H1 (cell line): ENCODE results near the gene PHC1. TPM values are rescaled to one million over a fixed set of nuclear protein-coding genes. Genes with fewer than 3 reads are reported as not detected.

ENCODE experiments used
- CTCF ChIA-PET: fragments of 300-600 bp; sonication (Branson Sonifier 250); formaldehyde crosslinking; loops from one replicate; lab custom pipeline; 2021; ENCODE audit not compliant: partially characterized antibody; lab: Charles Lee
- POLR2A ChIA-PET: fragments of 300-600 bp; sonication (Branson Sonifier 250); formaldehyde crosslinking; loops from one replicate; lab custom pipeline; 2021; ENCODE audit warnings: inconsistent platforms; ENCODE audit not compliant: partially characterized antibody; lab: Charles Lee
- DNase-seq, 2 experiments: peaks; one replicate each; pipeline versions ENCODE4 v3.0.0 to v3.0.0-alpha.2; 2010 to 2022; ENCODE audit warnings: low spot score in 2 of 2, low read depth in 1 of 2, mixed read lengths in 1 of 2
- FAIRE-seq: peaks from 2 replicates; lab custom pipeline; 2011; peaks lifted over from hg19 to GRCh38; lab: Jason Lieb, UNC
- H2AFZ ChIP-seq: 2 replicates; pipeline ENCODE4 v1.8.1; 2012; ENCODE audit warnings: low read length, inconsistent platforms
- H2AK5ac ChIP-seq: 2 replicates; pipeline ENCODE4 v1.6.1; 2013; ENCODE audit warnings: low read depth, low read length
- H2BK120ac ChIP-seq: replicated peaks from 2 replicates; pipeline ENCODE3; 2013; ENCODE audit warnings: low read depth, low read length, inconsistent platforms
- H2BK12ac ChIP-seq: 2 replicates; pipeline ENCODE4 v1.6.1; 2013; ENCODE audit warnings: low read depth, low read length
- H2BK15ac ChIP-seq: 2 replicates; pipeline ENCODE4 v1.6.1; 2013; ENCODE audit warnings: low read length
- H2BK20ac ChIP-seq: 2 replicates; pipeline ENCODE4 v1.6.1; 2013; ENCODE audit warnings: low read length
- H2BK5ac ChIP-seq: 2 replicates; pipeline ENCODE4 v1.6.1; 2013; ENCODE audit warnings: low read depth, low read length
- H3K14ac ChIP-seq: 2 replicates; pipeline ENCODE4 v1.6.1; 2013; ENCODE audit warnings: inconsistent platforms; ENCODE audit not compliant: insufficient read length
- H3K18ac ChIP-seq: 2 replicates; pipeline ENCODE4 v1.6.1; 2013; ENCODE audit warnings: low read length; ENCODE audit errors: extremely low read depth
- H3K23ac ChIP-seq: 2 replicates; pipeline ENCODE4 v1.6.1; 2013; ENCODE audit warnings: inconsistent platforms; ENCODE audit not compliant: insufficient read length
- H3K23me2 ChIP-seq: 2 replicates; pipeline ENCODE4 v1.6.1; 2013; ENCODE audit warnings: low read depth, low read length
- H3K27ac ChIP-seq: 2 replicates; pipeline ENCODE4 v1.6.1; 2011; ENCODE audit warnings: low read depth, low read length, inconsistent platforms
- H3K27me3 ChIP-seq, 4 experiments: replicated peaks in 1 of 4; 1 replicate in 1 of 4; 2 replicates in 3 of 4; pipeline versions ENCODE4 v1.6.1 to v1.8.1; 2011 to 2013; ENCODE audit warnings: low read length in 3 of 4, mild to moderate bottlenecking in 3 of 4, inconsistent platforms in 2 of 4, mixed read lengths in 2 of 4, moderate library complexity in 1 of 4; ENCODE audit not compliant: control insufficient read depth in 3 of 4, insufficient read depth in 3 of 4; ENCODE audit errors: extremely low read depth in 1 of 4
- H3K36me3 ChIP-seq, 4 experiments: 2 replicates each; pipeline versions ENCODE4 v1.6.1 to v1.8.1; 2011 to 2013; ENCODE audit warnings: mild to moderate bottlenecking in 4 of 4, low read length in 3 of 4, moderate library complexity in 2 of 4, control low read depth in 1 of 4, inconsistent platforms in 1 of 4; ENCODE audit not compliant: insufficient read depth in 4 of 4, control insufficient read depth in 2 of 4
- H3K4ac ChIP-seq: replicated peaks from 2 replicates; pipeline ENCODE3; 2013; ENCODE audit warnings: low read length, low read depth, mixed read lengths, inconsistent platforms; ENCODE audit not compliant: insufficient read length
- H3K4me1 ChIP-seq, 4 experiments: replicated peaks in 1 of 4; 1 replicate in 1 of 4; 2 replicates in 3 of 4; pipeline versions ENCODE4 v1.6.1 to v1.8.1; 2011 to 2013; ENCODE audit warnings: low read length in 3 of 4, inconsistent platforms in 2 of 4, mixed read lengths in 1 of 4; ENCODE audit not compliant: insufficient read depth in 4 of 4, control insufficient read depth in 3 of 4
- H3K4me2 ChIP-seq, 2 experiments: 2 replicates each; pipeline versions ENCODE4 v1.6.1 to v1.8.1; 2011 to 2013; ENCODE audit warnings: low read depth in 2 of 2, low read length in 2 of 2, control low read depth in 1 of 2, inconsistent platforms in 1 of 2, mild to moderate bottlenecking in 1 of 2; ENCODE audit not compliant: insufficient read depth in 1 of 2
- H3K4me3 ChIP-seq, 4 experiments: fragments of 200-600, 300-600 bp in 1 of 4; sonication (generic), shearing (Covaris generic), sonication (Bioruptor Twin) in 1 of 4; 2 replicates each; pipeline versions ENCODE4 v1.5.1 to v1.8.1; 2011 to 2016; ENCODE audit warnings: low read length in 4 of 4, low read depth in 3 of 4, control low read depth in 2 of 4, inconsistent platforms in 2 of 4, mild to moderate bottlenecking in 2 of 4, mixed read lengths in 1 of 4, moderate library complexity in 1 of 4; ENCODE audit not compliant: insufficient read depth in 2 of 4; ENCODE audit errors: extremely low read depth in 1 of 4
- H3K56ac ChIP-seq: replicated peaks from 2 replicates; pipeline ENCODE3; 2013; ENCODE audit warnings: low read depth, mild to moderate bottlenecking, mixed read lengths, low read length, inconsistent platforms; ENCODE audit not compliant: insufficient read length
- H3K79me1 ChIP-seq: 2 replicates; pipeline ENCODE4 v1.6.1; 2013; ENCODE audit warnings: low read depth, low read length, control low read depth
- H3K79me2 ChIP-seq, 2 experiments: 2 replicates each; pipeline versions ENCODE4 v1.6.1 to v1.8.1; 2012 to 2013; ENCODE audit warnings: low read length in 2 of 2, mild to moderate bottlenecking in 2 of 2, inconsistent platforms in 1 of 2; ENCODE audit not compliant: insufficient read depth in 2 of 2, control insufficient read depth in 1 of 2
- H3K9ac ChIP-seq, 4 experiments: replicated peaks in 1 of 4; 1 replicate in 1 of 4; 2 replicates in 3 of 4; pipeline versions ENCODE4 v1.6.1 to v1.8.1; 2011 to 2013; ENCODE audit warnings: low read depth in 3 of 4, low read length in 3 of 4, control low read depth in 2 of 4, mild to moderate bottlenecking in 2 of 4, moderate library complexity in 2 of 4, inconsistent platforms in 1 of 4; ENCODE audit errors: extremely low read depth in 1 of 4
- H3K9me3 ChIP-seq, 2 experiments: 2 replicates each; pipeline versions ENCODE4 v1.6.1 to v1.8.1; 2012 to 2013; ENCODE audit warnings: mild to moderate bottlenecking in 2 of 2, moderate library complexity in 2 of 2, control low read depth in 1 of 2, inconsistent platforms in 1 of 2, low read depth in 1 of 2, low read length in 1 of 2, mixed read lengths in 1 of 2; ENCODE audit not compliant: insufficient read depth in 2 of 2
- H4K20me1 ChIP-seq, 2 experiments: replicated peaks in 1 of 2; 2 replicates each; pipeline versions ENCODE3 to v1.8.1; 2011 to 2013; ENCODE audit warnings: inconsistent platforms in 2 of 2, low read length in 2 of 2, mild to moderate bottlenecking in 1 of 2; ENCODE audit not compliant: insufficient read depth in 2 of 2, control insufficient read depth in 1 of 2
- H4K5ac ChIP-seq: 2 replicates; pipeline ENCODE4 v1.6.1; 2013; ENCODE audit warnings: low read length, low read depth, mixed read lengths, inconsistent platforms; ENCODE audit not compliant: insufficient read length
- H4K8ac ChIP-seq: 2 replicates; pipeline ENCODE4 v1.8.0; 2013; ENCODE audit warnings: mild to moderate bottlenecking, moderate library complexity, low read length, inconsistent platforms; ENCODE audit not compliant: insufficient read depth; ENCODE audit errors: extremely low read depth
- H4K91ac ChIP-seq: replicated peaks from 2 replicates; pipeline ENCODE3; 2013; ENCODE audit warnings: low read length, mixed read lengths, inconsistent platforms; ENCODE audit not compliant: insufficient read length
- ATF3 ChIP-seq: IDR thresholded peaks from 2 replicates; pipeline ENCODE4 v1.6.1; 2011; ENCODE audit warnings: low read depth, mild to moderate bottlenecking, low read length; ENCODE audit not compliant: insufficient read depth
- MAFK ChIP-seq: IDR thresholded peaks from 2 replicates; pipeline ENCODE4 v1.6.1; 2012; ENCODE audit warnings: low read depth, mild to moderate bottlenecking, improper control_type of control experiment, low read length
- SIX5 ChIP-seq: IDR thresholded peaks from 2 replicates; pipeline ENCODE4 v1.6.1; 2011; ENCODE audit warnings: mild to moderate bottlenecking, low read depth, low read length
- SP4 ChIP-seq: IDR thresholded peaks from 2 replicates; pipeline ENCODE4 v1.6.1; 2012; ENCODE audit warnings: low read length, inconsistent platforms
- SRF ChIP-seq: IDR thresholded peaks from 2 replicates; pipeline ENCODE4 v1.6.1; 2011; ENCODE audit warnings: mild to moderate bottlenecking, low read depth, low read length, moderate library complexity
- TAF1 ChIP-seq: IDR thresholded peaks from 2 replicates; pipeline ENCODE4 v1.6.1; 2011; ENCODE audit warnings: mild to moderate bottlenecking, low read depth, low read length
- TEAD4 ChIP-seq: IDR thresholded peaks from 2 replicates; pipeline ENCODE4 v1.6.1; 2012; ENCODE audit warnings: low read depth, low read length, inconsistent platforms, mixed read lengths
- YY1 ChIP-seq: IDR thresholded peaks from 2 replicates; pipeline ENCODE4 v1.6.1; 2011; ENCODE audit warnings: low read depth, mild to moderate bottlenecking, low read length
- ZNF274 ChIP-seq: IDR thresholded peaks from 2 replicates; pipeline ENCODE4 v1.7.0; 2012; ENCODE audit warnings: low read length, borderline replicate concordance; ENCODE audit errors: extremely low read depth
- WGBS, 2 experiments: shearing (Covaris generic) in 1 of 2; methylation state at CpG; one replicate each; pipeline versions ENCODE4 v1.1.6 to v1.1.7; 2013 to 2015; ENCODE audit warnings: low lambda C conversion rate in 2 of 2, mixed read lengths in 2 of 2, inconsistent platforms in 1 of 2, low coverage in 1 of 2, missing lambda C conversion rate in 1 of 2; ENCODE audit not compliant: insufficient replicate concordance in 2 of 2, insufficient coverage in 1 of 2, insufficient read length in 1 of 2; ENCODE audit errors: extremely low coverage in 1 of 2, missing lambda C conversion rate in 1 of 2; 5-methylcytosine and 5-hydroxymethylcytosine counted together
- polyA plus RNA-seq, 7 experiments: library from polyadenylated mRNA; depleted of rRNA in 3 of 7; stranded (reverse) in 5 of 7; unstranded in 2 of 7; fragments of >200 nt in 5 of 7; fragments of 200-250 nt in 2 of 7; gene quantifications; 1 replicate in 5 of 7; 2 replicates in 1 of 7; 4 replicates in 1 of 7; pipeline versions ENCODE4 v1.2.1 to v1.2.3, GENCODE V29; 2011 to 2013; ENCODE audit warnings: missing spikeins in 2 of 7, mixed read lengths in 2 of 7
- total RNA-seq: library from RNA; stranded (reverse); fragmentation: NEBNext Ultra II Directional; extraction: Animal tissue kit (Norgen Biotek cat#: 25700); gene quantifications from 2 replicates; pipeline ENCODE4 v1.2.1, GENCODE V29; 2021

PHC1 gene
- total and polyA plus RNA-seq, 2 of the 8 experiments (the other 6 are each of a cell fraction or from before 2014, with no cell fraction given) = 934 to 1,655 TPM

DNA sequence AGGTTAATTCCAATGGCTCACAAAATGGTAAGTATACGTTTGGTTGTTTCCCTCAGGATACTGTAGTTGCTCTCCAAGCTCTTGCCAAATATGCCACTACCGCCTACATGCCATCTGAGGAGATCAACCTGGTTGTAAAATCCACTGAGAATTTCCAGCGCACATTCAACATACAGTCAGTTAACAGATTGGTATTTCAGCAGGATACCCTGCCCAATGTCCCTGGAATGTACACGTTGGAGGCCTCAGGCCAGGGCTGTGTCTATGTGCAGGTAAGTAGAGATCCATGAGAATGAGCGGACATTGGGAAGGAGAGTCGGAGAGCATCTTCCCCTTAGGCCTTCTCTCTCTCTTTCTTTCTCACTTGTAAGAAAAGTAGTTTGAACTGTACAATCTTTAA lies 46.5 kb upstream of the PHC1 start:
- no peak overlapping the region for H2AFZ ChIP-seq
- no peak overlapping the region for H4K91ac ChIP-seq
- H3K14ac ChIP-seq = no peak overlapping the region
- no peak overlapping the region for H3K4me3 ChIP-seq
- FAIRE-seq = no peak
- WGBS, 2 experiments = 92% methylated on average over 6 of the region's 6 CpGs; no CpG with 5 or more reads in 1 of the 2 experiments
- no peak overlapping the region for H2BK12ac ChIP-seq
- H3K79me1 ChIP-seq = no peaks in the 10 kb centered on the region
- no peak overlapping the region for H4K5ac ChIP-seq
- H3K4me2 ChIP-seq = no peak overlapping the region
- no peak for TF ChIP-seq SRF
- no peak for TF ChIP-seq YY1
- no peak for TF ChIP-seq ATF3
- TF ChIP-seq ZNF274 = no peak
- no peak for TF ChIP-seq SP4
- TF ChIP-seq TAF1 = no peak
- no peak for TF ChIP-seq SIX5
- TF ChIP-seq MAFK = no peak
- no peak for TF ChIP-seq TEAD4
- TF ChIP-seq, all 59 proteins: peak for 0
- no peak overlapping the region for H4K8ac ChIP-seq
- no peaks in the 10 kb centered on the region for H3K4me1 ChIP-seq
- H3K18ac ChIP-seq = no peak overlapping the region
- no peak overlapping the region for H3K27ac ChIP-seq
- H2BK120ac ChIP-seq = no peak overlapping the region
- ChIA-PET CTCF (interaction anchor here (0.6 to 4.6 kb wide), 6 partner anchors 8 to 187 kb away, joined by 3 to 34 read pairs (median 6); no protein-coding TSS in a partner anchor), POLR2A (interaction anchor here (0.6 to 2.3 kb wide), 4 partner anchors 11 to 186 kb away, joined by 3 to 10 read pairs (median 4); no protein-coding TSS in a partner anchor)
- DNase-seq = no peak
- H4K20me1 ChIP-seq = no peaks in the 10 kb centered on the region
- no peaks in the 10 kb centered on the region for H3K27me3 ChIP-seq
- no peak overlapping the region for H3K23ac ChIP-seq
- no peak overlapping the region for H3K9ac ChIP-seq
- H3K36me3 ChIP-seq = peaks cover 0 to 4% (median 1%) of the 10 kb centered on the region in 4 experiments; a peak in 2 of 8 replicates
- no peak overlapping the region for H2AK5ac ChIP-seq
- H3K4ac ChIP-seq = no peak overlapping the region
- H2BK5ac ChIP-seq = no peak overlapping the region
- H3K56ac ChIP-seq = no peak overlapping the region
- H3K79me2 ChIP-seq = no peaks in the 10 kb centered on the region
- H2BK15ac ChIP-seq = no peak overlapping the region
- no peak overlapping the region for H2BK20ac ChIP-seq
- no peaks in the 10 kb centered on the region for H3K23me2 ChIP-seq
- H3K9me3 ChIP-seq = no peaks in the 10 kb centered on the region
